Activated T-cell treated with anti-CD3 and anti-CD28 coated beads, Interleukin-2, amount 50 U/mL, for 1 hour (primary cell): ENCODE data around the gene NAMPT.
A peak's percentile ranks its signal among the peaks of the same experiment; 100 is the strongest.
"Not testable (repeated sequence)": the region's sequence is repeated elsewhere in the genome, so short reads cannot be mapped to it uniquely, and the experiment has no call there.

Experiments
- DNase-seq: peaks from one replicate; pipeline ENCODE4 v3.0.0-alpha.2; 2020

Gene NAMPT

DNA sequence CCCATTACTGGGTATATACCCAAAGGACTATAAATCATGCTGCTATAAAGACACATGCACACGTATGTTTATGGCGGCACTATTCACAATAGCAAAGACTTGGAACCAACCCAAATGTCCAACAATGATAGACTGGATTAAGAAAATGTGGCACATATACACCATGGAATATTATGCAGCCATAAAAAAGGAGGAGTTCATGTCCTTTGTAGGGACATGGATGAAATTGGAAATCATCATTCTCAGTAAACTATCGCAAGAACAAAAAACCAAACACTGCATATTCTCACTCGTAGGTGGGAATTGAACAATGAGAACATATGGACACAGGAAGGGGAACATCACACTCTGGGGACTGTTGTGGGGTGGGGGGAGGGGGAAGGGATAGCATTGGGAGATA lies 13.8 kb upstream of the NAMPT start:
- not testable (repeated sequence) for DNase-seq

- not testable (repeated sequence) for DNase-seq
These were observed 13.4 kb upstream of the NAMPT start for GRCh38 chr7:106298155-106298554.

DNA sequence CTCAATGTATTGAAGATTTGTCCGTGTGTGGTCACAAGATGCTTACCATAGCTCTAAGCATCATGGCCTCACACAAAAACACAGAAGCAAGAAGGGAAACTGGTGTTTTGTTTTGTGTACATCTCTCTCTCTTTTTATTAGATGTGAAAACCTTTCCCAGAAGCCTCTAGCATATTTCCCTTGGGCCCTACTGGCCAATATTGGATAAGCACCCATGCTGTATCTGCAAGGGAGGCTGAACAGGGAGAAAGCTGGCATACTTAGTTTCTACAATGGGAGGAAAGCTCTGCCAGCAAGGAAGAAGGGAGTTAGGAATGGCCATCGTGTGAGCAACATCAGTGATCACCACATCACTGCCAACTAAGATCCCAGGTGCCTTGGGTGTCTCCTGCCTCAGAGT lies 9.6 kb upstream of the NAMPT start:
- no peak for DNase-seq

DNA sequence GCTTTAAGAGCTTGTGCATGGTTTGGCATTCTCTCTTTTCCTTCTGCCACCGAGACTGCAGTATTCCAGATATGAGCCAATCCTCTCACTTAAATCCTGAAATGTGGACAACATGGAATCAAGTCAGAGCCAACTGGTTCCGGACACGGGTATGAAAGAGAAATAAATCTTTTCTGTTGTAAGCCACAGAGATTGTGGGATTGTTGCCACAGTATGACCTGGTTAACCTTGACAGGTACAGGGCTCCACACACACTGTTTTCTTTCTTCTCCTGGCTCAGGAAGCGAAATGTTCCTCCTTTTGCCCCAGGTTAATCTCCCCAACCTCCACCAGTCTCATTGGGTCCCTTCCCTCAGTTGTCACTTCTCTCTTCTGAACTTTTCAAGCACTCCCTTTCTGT lies 6.5 kb upstream of the NAMPT start:
- no peak for DNase-seq

DNA sequence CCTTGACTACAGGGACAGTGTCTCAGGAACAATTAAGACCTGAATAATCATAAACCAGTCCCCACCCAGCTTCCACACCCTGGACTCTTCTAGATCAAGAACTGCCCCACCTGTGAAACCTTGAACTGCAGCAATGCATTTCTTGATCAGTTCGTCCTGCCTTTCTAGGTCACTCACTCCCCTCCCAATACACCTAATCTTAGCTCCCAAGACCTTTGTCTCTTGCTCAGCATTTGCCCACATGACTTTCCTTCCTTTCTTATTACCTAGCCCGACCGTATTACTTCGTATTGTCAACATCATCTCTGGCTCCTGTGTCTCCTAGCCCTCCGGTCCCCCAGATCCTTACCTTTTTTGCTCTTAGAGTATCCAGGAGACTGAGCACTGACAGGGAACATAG lies 5.5 kb upstream of the NAMPT start:
- no peak for DNase-seq

DNA sequence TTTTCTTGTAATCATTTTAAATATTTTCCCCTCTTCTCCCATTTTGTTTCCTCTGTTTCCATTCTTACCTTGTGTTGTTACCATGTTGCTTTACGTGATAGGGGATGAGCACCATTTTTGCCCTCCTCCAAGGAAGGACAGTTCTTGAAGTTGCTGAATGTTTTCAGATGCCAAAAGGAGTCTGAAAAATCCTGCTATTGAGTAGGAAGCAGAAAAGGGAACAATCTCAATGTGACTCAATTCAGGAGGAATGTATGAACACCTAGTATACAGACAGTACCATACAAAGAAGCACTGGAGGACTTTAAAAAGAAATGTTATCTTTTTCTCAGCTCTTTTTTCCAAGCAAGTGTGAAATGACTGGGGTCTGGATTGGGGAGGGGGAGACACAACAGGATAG lies 5.1 kb upstream of the NAMPT start:
- DNase-seq = no peak

DNA sequence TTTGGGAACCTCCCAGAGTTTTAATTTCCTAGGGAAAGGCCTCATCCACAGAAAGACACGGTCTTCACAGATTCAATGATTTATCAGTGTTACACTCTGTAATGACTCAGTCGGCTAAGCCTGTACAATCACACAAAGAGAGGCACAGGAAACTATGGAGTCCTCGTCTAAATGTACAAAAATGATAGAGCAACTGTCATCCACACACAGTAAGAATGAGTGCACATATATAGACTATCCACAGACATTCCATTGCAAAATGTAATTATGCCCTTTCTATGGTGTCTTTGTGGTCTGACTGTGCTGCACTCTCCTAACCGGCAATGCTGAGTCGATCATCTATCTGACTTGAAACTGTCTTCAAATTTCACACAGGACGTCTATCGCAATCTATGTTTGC lies 3.5 kb upstream of the NAMPT start:
- DNase-seq = no peak

DNA sequence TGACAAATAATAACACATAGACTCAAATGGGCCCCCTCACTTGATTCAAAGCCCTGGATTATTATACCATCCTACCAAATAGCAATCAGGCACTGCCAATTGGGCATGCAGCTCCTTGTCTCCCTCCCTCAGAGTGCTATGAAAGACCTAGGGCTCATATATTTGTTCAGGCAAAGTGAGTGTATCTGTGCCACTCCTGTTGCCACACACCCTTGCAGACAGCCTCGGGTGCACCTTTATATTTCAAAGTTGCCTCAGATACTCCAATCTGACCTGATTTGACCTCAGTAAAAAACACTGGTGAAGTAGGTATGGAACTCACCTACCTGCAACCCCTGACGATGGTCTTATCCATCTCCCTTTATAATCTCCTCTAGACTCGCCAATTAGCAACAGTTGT lies 3.0 kb upstream of the NAMPT start:
- DNase-seq = no peak

GRCh38 chr7:106285855-106286492 lies 1.2 kb upstream of the NAMPT start:
- DNase-seq = no peak

GRCh38 chr7:106285051-106285854 lies 470 bp upstream of the NAMPT start:
- peak; percentile 99 for DNase-seq

DNA sequence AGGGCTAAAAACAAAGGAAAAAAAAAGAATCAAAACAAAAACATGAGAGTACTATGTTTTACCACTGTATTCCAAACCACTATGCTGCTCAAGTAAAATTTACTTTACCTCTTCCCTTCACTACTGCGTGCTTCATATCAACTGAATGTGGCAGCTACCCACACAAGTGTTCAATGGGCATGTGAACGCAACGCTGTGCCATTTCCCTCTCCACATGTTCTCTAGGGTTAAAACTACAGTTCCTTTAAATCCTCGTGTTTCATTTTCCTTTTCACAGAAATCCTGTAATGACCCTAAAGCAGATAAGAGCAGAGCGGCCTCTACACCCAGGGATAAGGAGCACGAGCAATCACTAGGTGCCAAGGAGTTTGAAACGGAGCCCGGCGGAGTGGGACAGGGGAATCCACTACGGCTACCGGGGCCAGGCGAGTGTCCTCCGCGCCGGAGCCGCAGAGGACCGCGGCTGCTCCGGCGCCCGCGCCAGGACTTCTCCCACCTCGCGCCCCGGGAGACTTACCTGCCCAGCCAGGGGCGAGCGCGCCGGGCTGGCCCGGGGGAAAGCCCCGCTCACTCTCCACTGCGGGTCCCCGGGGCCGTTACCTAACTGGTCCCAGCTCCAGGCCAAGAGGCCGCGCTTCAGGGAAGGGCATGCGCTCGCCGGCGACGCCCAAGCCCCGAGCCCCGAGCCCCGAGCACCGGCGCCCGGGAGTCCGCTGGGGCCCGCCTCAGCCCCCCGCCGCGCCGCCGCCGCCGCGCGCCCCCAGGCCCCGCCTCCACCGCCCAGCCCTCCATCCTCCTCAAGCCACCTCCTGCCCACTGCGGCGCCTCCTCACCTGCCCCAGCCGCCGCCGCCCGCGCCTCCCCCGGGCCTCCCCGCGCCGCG lies 711 bp downstream of the NAMPT start:
- peak; percentile 48 for DNase-seq

DNA sequence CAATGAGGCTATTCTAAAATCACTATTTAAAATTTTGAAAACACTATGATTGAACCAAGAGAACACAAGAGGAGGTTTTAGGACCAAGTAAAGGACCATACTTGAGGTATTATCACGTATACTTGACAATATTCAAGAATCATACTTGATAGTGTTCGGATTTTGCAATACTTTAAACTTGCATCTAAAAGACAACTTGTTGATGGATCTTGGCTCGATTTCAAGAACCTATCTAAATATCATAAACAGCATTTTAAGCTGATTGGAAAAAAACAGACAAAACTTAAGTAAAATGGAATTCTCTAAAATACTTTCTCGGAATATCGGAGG lies 1.3 kb downstream of the NAMPT start:
- no peak for DNase-seq

DNA sequence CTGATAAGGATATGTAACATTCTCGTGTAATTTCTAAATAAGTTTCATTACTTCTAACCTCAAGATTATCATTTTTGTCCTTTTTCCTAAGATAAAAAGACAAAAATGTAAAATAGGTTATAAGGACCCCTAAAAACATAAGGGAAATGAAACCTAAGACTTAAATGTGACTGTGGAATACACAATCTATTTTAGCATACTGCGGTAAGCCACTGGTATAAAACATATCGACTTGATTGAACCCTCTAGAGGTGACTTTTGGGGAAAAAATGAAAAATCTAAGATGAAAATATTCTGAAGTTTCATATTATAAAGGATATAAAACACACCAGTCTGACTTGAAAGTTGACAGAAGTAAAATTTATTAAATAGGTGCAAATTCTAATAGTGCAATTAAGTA lies 1.9 kb downstream of the NAMPT start:
- DNase-seq = no peak

DNA sequence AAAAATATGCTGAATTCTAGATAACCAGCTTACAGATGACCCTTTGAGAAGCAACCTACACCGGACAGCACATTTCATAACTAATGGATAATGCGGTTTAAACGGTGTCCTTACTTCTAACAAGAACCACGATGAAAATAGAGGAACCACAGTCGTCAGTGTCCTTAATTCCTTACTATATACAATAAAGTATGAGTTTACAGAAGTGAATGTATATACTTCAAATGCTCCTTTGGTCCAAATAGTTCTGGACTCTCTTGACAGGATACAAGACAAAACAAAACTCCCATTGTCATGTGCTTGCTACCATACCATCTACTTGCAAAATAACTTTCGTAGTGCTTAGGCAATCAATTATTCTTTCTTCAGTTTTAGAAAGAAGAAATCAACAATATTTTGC lies 2.4 kb downstream of the NAMPT start:
- DNase-seq = no peak

GRCh38 chr7:106281585-106282318 lies 3.0 kb downstream of the NAMPT start:
- DNase-seq = no peak

DNA sequence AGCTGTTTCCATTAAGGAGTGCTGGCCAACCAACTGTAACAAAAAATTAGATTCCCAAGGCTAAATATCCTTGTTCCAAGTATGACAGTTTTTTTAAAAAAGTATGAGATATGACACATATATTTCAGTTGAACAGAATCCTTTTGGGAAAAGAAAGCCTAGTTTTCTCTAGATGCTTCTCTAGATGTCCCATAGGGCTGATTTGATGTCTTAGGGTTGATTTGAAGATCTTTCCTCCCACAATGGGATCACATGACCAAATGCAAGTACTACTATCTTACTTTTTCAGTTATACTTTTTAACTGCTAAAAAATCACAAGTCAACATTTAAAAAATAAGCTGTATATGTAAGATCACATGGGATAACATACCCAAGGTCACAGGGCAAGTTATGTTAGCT lies 3.7 kb downstream of the NAMPT start:
- no peak for DNase-seq

GRCh38 chr7:106279425-106280197 lies 5.2 kb downstream of the NAMPT start:
- DNase-seq = no peak

- no peak for DNase-seq
These were observed 6.1 kb downstream of the NAMPT start for GRCh38 chr7:106278695-106279094.

DNA sequence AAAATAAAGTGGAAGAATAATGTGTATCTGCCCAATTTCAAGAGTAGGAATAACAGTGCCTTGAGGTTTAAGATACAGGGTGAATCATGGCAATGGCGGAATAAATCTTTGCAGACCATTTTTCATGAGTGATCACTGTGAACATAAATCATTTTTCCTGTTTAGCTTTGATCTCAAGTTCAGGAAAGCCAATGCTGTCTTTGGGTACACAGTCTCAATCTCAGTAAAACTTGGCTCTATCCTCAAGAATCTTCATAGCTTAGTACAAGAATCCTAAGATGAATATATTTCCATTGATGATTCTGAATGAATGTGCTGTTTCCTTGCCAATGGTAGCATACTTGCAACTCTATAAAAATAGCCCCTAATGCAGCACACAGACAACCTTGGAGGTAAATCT lies 6.8 kb downstream of the NAMPT start:
- no peak for DNase-seq

- DNase-seq = no peak
These were observed 8.3 kb downstream of the NAMPT start for GRCh38 chr7:106276513-106276912.

DNA sequence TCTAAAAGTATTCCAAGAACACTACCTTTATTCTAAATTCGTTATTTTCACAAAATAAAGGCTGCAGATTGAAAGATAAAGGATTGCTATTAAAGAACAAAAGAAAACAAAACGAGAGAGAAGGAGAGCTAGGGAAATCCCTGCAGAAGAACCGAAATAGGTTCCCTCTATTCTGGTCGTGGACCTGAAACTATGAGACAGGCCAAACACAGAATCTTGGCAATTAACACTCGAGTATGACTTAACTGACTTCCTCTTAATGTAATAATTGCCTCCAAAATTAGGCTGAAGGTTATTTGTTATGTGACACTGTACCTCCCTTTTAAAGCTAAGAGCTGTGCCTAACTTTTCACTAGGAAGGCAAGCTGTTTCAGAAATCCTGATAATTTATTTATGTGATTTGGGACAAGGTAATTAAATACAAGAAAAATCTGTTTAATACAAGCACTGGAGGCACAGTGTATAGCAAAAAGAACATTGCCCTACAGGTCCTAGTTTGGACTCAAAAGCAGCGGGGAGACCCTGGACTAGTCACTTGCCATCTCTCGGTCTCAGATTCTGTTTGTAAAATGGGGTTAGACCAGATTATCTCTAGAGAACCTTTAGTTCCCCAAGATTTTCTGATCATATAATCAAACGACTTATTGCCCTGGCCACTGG lies 11.6 kb downstream of the NAMPT start:
- DNase-seq = no peak
